HepG2 (cell line): ENCODE data around the gene DYNC1LI1. TPM values are rescaled to one million over a fixed set of nuclear protein-coding genes. Genes with fewer than 3 reads are reported as not detected.

Experiments used
- AGO1 ChIP-seq: fragments of 200-400 bp; formaldehyde crosslinking; IDR thresholded peaks from 2 replicates; pipeline ENCODE4 v1.6.1; 2017; ENCODE audit warnings: mild to moderate bottlenecking, low read depth, low read length, moderate library complexity; ENCODE audit not compliant: poor library complexity, severe bottlenecking
- DZIP1 ChIP-seq: sonication (generic); formaldehyde crosslinking; IDR thresholded peaks from 2 replicates; pipeline ENCODE4 v1.5.0; 2020; ENCODE audit warnings: mild to moderate bottlenecking, missing genetic modification reagents
- GPN1 ChIP-seq: sonication (generic); formaldehyde crosslinking; IDR thresholded peaks from 2 replicates; pipeline ENCODE4 v1.5.1; 2020; ENCODE audit warnings: missing genetic modification reagents, borderline replicate concordance
- MLX ChIP-seq: IDR thresholded peaks from 2 replicates; pipeline ENCODE4 v1.6.1; 2016
- ZFP36L2 ChIP-seq: sonication (generic); formaldehyde crosslinking; IDR thresholded peaks from 2 replicates; pipeline ENCODE4 v1.4.0; 2020; ENCODE audit warnings: missing genetic modification reagents
- ZNF512 ChIP-seq: sonication (generic); formaldehyde crosslinking; IDR thresholded peaks from 2 replicates; pipeline ENCODE4 v1.4.0; 2020; ENCODE audit warnings: mild to moderate bottlenecking, missing genetic modification reagents
- ZNF607 ChIP-seq: sonication (generic); formaldehyde crosslinking; IDR thresholded peaks from 2 replicates; pipeline ENCODE4 v1.5.1; 2020; ENCODE audit warnings: missing genetic modification reagents, mild to moderate bottlenecking, borderline replicate concordance
- ZNF639 ChIP-seq: conservative IDR thresholded peaks from 2 replicates; pipeline ENCODE4 v1.6.1; 2018; ENCODE audit warnings: missing genetic modification reagents
- ZUFSP ChIP-seq: sonication (generic); formaldehyde crosslinking; IDR thresholded peaks from 2 replicates; pipeline ENCODE4 v1.9.0; 2021; ENCODE audit warnings: missing genetic modification reagents, mild to moderate bottlenecking, borderline replicate concordance
- polyA plus RNA-seq, 8 experiments: library from polyadenylated mRNA; depleted of rRNA in 3 of 8; stranded (reverse) in 7 of 8; unstranded in 1 of 8; fragments of >200 nt; fragmentation: Illumina TruSeq in 4 of 8; extraction: Trizol in 4 of 8; gene quantifications; 2 replicates each; pipeline versions ENCODE4 v1.2.1 to v1.2.3, GENCODE V29; 2011 to 2016; ENCODE audit warnings: low read depth in 4 of 8, missing spikeins in 1 of 8, mixed read lengths in 1 of 8; ENCODE audit not compliant: insufficient read depth in 1 of 8
- total RNA-seq, 5 experiments: library from RNA; depleted of rRNA; stranded (reverse); fragments of >200 nt; fragmentation: Illumina TruSeq; extraction: Trizol; gene quantifications; 2 replicates each; pipeline ENCODE4 v1.2.3, GENCODE V29; 2016; ENCODE audit warnings: low read depth in 1 of 5

The DYNC1LI1 gene
- total and polyA plus RNA-seq, 2 of the 13 experiments (the other 11 are each of a cell fraction or from before 2014, with no cell fraction given): 13.4 to 37.1 TPM

GRCh38 chr3:32498252-32498651 lies 72.4 kb downstream of the DYNC1LI1 start (continued):
- TF ChIP-seq ZUFSP (CRISPR knock-in tag) (no peak), ZNF512 (CRISPR knock-in tag) (no peak), AGO1 (no peak), ZFP36L2 (CRISPR knock-in tag) (no peak), ZNF607 (CRISPR knock-in tag) (no peak), ZNF639 (CRISPR knock-in tag) (no peak), GPN1 (no peak), MLX (CRISPR knock-in tag) (no peak), DZIP1 (CRISPR knock-in tag) (no peak)
